ENCODE data around the gene CLDN17.

CLDN17 gene

DNA sequence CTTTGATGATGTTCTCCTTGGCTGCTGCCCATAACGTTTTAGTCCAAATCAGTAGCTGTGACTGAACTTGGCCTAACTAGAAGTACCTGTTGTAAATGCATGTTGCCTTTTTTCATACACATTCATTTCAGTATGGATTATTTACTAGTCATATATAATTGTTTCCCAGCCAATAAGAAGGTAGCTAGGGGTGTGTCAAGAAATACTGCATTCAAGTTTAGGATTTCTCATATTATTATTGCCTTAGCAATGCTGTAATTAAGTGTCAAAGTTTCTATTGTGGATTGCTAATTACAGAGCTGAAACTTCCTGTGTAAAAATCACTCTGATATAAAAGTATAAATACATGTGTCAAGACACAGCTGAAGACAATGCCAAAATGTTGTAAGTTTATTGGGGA lies at the start of gene CLDN17:
CLDN17 (minus strand) TSS at position 101 of the 400 bp plus-strand sequence. CDS start 188 bp downstream, outside the sequence.
- H3K27ac ChIP-seq: no peak within 1 kb of the TSS
- TF ChIP-seq, protein P1, sequence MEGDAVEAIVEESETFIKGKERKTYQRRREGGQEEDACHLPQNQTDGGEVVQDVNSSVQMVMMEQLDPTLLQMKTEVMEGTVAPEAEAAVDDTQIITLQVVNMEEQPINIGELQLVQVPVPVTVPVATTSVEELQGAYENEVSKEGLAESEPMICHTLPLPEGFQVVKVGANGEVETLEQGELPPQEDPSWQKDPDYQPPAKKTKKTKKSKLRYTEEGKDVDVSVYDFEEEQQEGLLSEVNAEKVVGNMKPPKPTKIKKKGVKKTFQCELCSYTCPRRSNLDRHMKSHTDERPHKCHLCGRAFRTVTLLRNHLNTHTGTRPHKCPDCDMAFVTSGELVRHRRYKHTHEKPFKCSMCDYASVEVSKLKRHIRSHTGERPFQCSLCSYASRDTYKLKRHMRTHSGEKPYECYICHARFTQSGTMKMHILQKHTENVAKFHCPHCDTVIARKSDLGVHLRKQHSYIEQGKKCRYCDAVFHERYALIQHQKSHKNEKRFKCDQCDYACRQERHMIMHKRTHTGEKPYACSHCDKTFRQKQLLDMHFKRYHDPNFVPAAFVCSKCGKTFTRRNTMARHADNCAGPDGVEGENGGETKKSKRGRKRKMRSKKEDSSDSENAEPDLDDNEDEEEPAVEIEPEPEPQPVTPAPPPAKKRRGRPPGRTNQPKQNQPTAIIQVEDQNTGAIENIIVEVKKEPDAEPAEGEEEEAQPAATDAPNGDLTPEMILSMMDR (IDR thresholded peaks at IDR 0.05): no peak

GRCh38 chr21:30216041-30216723 lies 49.6 kb upstream of the CLDN17 start, which contains the start of gene CLDN8:
Gene CLDN8, minus strand, starts transcription at chr21:30216097. Its CDS starts 172 bp downstream, at chr21:30215925.
- H3K27me3 ChIP-seq (ENCODE audit: control insufficient read depth, insufficient read depth, low read length): no peaks in the 10 kb centered on the region
- H3K4me3 ChIP-seq (ENCODE audit: low read depth, low read length): no peak within 1 kb of the TSS
- H3K9ac ChIP-seq: no peak within 1 kb of the TSS
- no peak within 1 kb of the TSS for H2AFZ ChIP-seq
- no peaks in the 10 kb centered on the region for H3K4me1 ChIP-seq
- no peak within 1 kb of the TSS for H3K27ac ChIP-seq
- TF ChIP-seq, protein P1 (IDR thresholded peaks at IDR 0.05): no peak
- H3K9me3 ChIP-seq (ENCODE audit: control insufficient read depth, low read length): no peaks in the 10 kb centered on the region
- no peak within 1 kb of the TSS for H3K4me2 ChIP-seq (ENCODE audit: low read length)
- H3K36me3 ChIP-seq (ENCODE audit: control insufficient read depth, insufficient read depth, low read length): no peaks in the 10 kb centered on the region
- no peaks in the 10 kb centered on the region for H3K79me2 ChIP-seq

More for the DNA sequence above, at the start of gene CLDN17:
- H3K79me2 ChIP-seq: no peaks in the 10 kb centered on the region
- H2AFZ ChIP-seq: no peak within 1 kb of the TSS
- H3K9ac ChIP-seq: no peak within 1 kb of the TSS
- no peaks in the 10 kb centered on the region for H3K27me3 ChIP-seq (ENCODE audit: control insufficient read depth, insufficient read depth, low read length)
- H3K4me2 ChIP-seq (ENCODE audit: low read length): no peak within 1 kb of the TSS
- H3K4me1 ChIP-seq: no peaks in the 10 kb centered on the region
- no peaks in the 10 kb centered on the region for H3K36me3 ChIP-seq (ENCODE audit: control insufficient read depth, insufficient read depth, low read length)
- no peak within 1 kb of the TSS for H3K4me3 ChIP-seq (ENCODE audit: low read depth, low read length)
- H3K9me3 ChIP-seq (ENCODE audit: control insufficient read depth, low read length): no peaks in the 10 kb centered on the region

GRCh38 chr21:30211071-30211470 lies 44.5 kb upstream of the CLDN17 start:
- Histone ChIP-seq H3K27ac (no peak overlapping the region), H3K27me3 (ENCODE audit: control insufficient read depth, insufficient read depth, low read length) (no peaks in the 10 kb centered on the region), H3K36me3 (ENCODE audit: control insufficient read depth, insufficient read depth, low read length) (no peaks in the 10 kb centered on the region), H3K9me3 (ENCODE audit: control insufficient read depth, low read length) (no peaks in the 10 kb centered on the region), H3K4me3 (ENCODE audit: low read depth, low read length) (no peak overlapping the region), H2AFZ (no peak overlapping the region), H3K4me1 (no peaks in the 10 kb centered on the region), H3K79me2 (no peaks in the 10 kb centered on the region), H3K9ac (no peak overlapping the region), H3K4me2 (ENCODE audit: low read length) (no peak overlapping the region)
- TF ChIP-seq, protein P1 (IDR thresholded peaks at IDR 0.05): no peak

DNA sequence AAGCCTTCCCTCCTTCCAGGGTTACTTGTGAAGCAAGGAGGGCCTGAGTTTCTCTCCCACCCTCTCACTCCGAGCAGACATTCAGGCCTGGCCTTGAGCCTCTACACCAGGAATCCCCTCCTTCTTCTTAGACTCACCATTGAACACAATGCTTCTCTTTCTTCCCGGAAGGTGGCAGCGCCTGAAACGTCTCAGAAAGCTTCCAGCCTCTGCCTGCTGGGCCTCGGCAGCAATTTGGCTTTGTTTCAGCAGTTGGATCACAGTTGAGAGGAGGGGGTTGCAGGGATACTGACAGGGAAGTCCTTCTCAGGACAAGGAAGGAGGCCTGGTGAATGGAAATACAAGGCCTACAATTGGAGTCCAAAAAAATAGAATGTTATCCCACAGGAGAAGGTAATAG lies 43.0 kb upstream of the CLDN17 start:
- Histone ChIP-seq H3K27me3 (ENCODE audit: control insufficient read depth, insufficient read depth, low read length) (no peaks in the 10 kb centered on the region), H3K36me3 (ENCODE audit: control insufficient read depth, insufficient read depth, low read length) (no peaks in the 10 kb centered on the region), H3K9ac (no peak overlapping the region), H3K27ac (no peak overlapping the region), H3K4me2 (ENCODE audit: low read length) (no peak overlapping the region), H2AFZ (no peak overlapping the region), H3K9me3 (ENCODE audit: control insufficient read depth, low read length) (no peaks in the 10 kb centered on the region), H3K4me1 (no peaks in the 10 kb centered on the region), H3K4me3 (ENCODE audit: low read depth, low read length) (no peak overlapping the region), H3K79me2 (no peaks in the 10 kb centered on the region)
- TF ChIP-seq, protein P1 (IDR thresholded peaks at IDR 0.05): no peak

GRCh38 chr21:30207252-30207579 lies 40.6 kb upstream of the CLDN17 start:
- Histone ChIP-seq H2AFZ (no peak overlapping the region), H3K9ac (no peak overlapping the region), H3K4me2 (ENCODE audit: low read length) (no peak overlapping the region), H3K4me3 (ENCODE audit: low read depth, low read length) (no peak overlapping the region), H3K27me3 (ENCODE audit: control insufficient read depth, insufficient read depth, low read length) (no peaks in the 10 kb centered on the region), H3K36me3 (ENCODE audit: control insufficient read depth, insufficient read depth, low read length) (no peaks in the 10 kb centered on the region), H3K79me2 (no peaks in the 10 kb centered on the region), H3K9me3 (ENCODE audit: control insufficient read depth, low read length) (no peaks in the 10 kb centered on the region), H3K4me1 (no peaks in the 10 kb centered on the region), H3K27ac (no peak overlapping the region)
- TF ChIP-seq, protein P1 (IDR thresholded peaks at IDR 0.05): no peak

Data from parathyroid adenoma (tissue), 2 donors.